Vagina (tissue), 2 donors: ENCODE data around the gene CCDC87.

ENCODE experiments used
- POLR2AphosphoS5 ChIP-seq, 2 donors: sonication (generic); formaldehyde crosslinking; IDR thresholded peaks; one replicate each; pipeline ENCODE4 v1.9.0; 2017; ENCODE audit warnings: antibody characterized with exemption in 2 of 2, mild to moderate bottlenecking in 2 of 2, low read depth in 1 of 2; ENCODE audit not compliant: insufficient read depth in 1 of 2
- TF ChIP-seq, protein P1 (sequence below), 3 experiments: fragments of 450-650 bp in 2 of 3; fragments of 200-600 bp in 1 of 3; sonication (generic) in 1 of 3; IDR thresholded peaks; one replicate each; pipeline ENCODE4 v1.5.1; 2017 to 2019; ENCODE audit warnings: antibody characterized with exemption in 3 of 3, mild to moderate bottlenecking in 2 of 3, moderate library complexity in 2 of 3

DNA sequence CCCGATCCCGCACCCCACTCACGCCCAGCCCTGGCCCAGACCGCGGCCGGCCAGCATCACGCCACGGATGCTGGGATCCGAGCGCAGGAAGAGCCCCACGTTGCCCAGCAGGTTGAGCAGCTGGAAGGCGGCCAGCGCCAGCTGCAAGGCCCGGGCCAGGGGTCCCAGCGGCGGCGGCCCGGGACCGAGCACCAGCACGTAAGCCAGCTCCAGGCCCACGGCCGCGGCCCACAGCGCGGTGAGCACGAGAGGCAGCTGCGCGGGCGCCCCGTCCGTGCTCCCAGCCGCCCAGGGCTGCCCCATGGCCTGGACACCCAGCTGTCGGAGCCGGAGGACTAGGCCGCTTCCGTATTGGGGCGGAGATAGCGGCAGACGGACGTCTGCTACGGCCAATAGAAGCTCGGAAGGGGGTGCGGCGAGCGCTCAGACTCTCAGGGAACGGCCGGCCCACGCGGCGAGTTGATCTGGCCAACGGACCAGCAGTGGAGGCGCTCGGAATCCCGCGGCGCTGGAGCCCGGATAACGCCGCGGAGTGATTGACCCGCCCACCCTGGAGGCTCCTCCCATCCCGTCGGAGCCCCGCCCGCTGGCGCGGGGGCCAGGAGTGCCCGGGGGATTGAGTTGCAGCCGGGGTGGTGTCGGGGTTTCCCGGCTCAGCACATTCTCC is 47.0 kb downstream of the CCDC87 start, which contains the start of gene ZDHHC24:
- TF ChIP-seq, protein P1, sequence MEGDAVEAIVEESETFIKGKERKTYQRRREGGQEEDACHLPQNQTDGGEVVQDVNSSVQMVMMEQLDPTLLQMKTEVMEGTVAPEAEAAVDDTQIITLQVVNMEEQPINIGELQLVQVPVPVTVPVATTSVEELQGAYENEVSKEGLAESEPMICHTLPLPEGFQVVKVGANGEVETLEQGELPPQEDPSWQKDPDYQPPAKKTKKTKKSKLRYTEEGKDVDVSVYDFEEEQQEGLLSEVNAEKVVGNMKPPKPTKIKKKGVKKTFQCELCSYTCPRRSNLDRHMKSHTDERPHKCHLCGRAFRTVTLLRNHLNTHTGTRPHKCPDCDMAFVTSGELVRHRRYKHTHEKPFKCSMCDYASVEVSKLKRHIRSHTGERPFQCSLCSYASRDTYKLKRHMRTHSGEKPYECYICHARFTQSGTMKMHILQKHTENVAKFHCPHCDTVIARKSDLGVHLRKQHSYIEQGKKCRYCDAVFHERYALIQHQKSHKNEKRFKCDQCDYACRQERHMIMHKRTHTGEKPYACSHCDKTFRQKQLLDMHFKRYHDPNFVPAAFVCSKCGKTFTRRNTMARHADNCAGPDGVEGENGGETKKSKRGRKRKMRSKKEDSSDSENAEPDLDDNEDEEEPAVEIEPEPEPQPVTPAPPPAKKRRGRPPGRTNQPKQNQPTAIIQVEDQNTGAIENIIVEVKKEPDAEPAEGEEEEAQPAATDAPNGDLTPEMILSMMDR (IDR thresholded peaks at IDR 0.05), result peak in 1 of 3 experiments; percentile 4
- peak; percentile 77 to 80 for TF ChIP-seq POLR2AphosphoS5 (IDR thresholded peaks at IDR 0.05; ENCODE audit: insufficient read depth in 1 of 2, low read depth in 1 of 2)
